Activated naive CD4-positive, alpha-beta T cell treated with Interleukin-2 at 50 U/mL for 16 hours (primary cell): ENCODE data around the gene CD2BP2.
"Not testable (repeated sequence)": the region's sequence is repeated elsewhere in the genome, so short reads cannot be mapped to it uniquely, and the experiment has no call there.

Source experiments
- DNase-seq: peaks from one replicate; pipeline ENCODE4 v3.0.0-alpha.2; 2020

Gene CD2BP2

DNA sequence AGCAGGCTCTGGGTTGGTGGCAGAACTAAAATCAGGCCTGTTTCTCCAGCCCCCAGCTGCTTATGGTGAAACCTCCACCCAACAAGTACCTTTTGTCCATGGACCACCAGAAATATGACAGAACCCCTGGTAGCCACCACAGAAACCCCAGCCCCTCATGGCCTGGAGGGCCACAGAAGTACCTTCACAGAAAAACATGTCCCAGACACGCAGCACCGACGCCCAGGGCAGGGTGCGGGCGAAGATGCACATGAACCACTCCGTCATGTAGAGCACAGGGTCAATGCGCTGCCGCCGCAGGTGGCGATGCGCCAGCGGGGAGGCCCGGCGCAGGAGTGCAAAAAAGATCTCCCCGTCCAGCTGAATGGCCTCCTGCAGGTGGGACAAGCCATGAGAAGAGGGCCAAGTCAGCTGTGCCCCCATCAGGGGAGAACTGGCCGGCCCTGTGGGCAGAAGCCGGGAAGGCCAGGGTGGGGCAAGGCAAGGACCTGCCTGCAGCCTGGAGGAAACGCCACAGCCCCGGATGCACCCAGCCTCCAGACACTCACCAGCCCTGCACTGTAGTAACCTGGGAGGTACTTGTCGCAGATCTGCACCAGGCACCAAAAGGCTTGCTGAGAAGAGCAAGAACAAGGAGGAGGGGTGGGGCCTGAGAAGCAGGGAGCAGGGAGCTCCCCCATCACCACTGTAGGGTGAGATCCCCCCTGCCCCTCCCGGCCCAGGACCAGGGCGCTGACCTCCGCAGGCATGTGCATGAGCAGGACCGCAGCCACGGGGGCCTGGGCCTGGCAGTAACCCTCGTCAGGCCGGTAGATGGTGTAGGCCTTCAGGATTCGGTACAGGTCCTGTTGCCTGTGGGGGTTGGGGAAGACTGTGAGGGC, 4.1 kb upstream of the CD2BP2 start:
- DNase-seq: no peak

DNA sequence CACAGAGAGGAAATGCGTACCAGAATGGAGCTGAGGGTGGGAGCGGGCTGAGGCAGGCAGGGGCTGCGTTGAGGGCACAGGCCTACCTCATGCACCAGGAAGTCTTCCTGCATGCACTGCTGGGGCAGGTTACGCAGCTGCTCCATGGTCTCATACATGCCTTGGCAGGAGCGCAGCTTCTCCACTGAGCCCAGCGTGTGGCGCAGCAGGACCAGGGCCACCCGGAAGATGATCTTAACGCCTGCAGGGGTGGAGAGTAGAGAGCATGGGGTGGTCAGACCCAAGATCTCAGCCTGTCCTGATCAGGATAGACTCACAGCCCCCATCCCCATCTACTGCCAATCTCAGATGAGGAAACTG, 3.4 kb upstream of the CD2BP2 start:
- no peak for DNase-seq

DNA sequence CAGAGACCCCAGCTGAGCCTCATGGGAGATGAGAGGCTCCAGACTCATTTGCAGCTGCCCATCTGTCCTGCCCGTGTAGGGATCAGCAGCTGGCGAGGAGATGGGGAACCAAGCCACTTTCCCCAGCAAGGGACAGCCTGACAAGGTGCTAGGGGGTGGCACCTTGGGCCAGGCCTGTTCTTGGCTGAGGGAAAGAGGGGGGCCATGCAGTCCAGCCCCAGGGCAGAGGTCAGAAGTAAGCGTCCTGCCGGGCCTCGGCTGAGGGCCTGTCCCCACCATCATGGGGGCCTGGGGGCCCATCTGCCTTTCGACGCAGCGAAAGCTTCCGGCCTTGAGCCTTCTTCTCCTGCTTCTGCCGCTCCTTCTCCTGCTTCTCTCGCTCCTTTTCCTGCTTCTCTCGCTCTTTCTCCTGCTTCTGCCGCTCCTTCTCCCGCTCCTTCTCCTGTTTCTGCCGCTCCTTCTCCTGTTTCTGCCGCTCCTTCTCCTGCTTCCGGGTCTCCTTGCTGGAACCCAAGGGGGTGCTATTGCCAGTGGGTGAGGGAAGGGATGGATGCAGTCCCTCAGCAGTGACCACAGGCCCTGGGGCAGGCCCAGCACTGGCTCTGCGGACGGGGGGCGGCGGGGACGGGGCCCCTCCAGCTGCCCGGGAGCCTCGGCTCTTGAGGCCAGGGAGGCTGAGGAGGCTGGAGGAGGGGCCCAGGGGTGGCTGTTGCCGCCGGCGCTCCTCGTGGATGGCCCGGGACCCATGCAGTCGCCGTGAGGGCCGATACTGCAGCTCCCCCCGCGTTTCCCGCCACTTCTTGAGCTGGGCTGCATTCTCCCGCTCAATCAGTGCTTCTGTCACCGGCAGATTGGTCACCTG, 2.8 kb upstream of the CD2BP2 start:
- no peak for DNase-seq

DNA sequence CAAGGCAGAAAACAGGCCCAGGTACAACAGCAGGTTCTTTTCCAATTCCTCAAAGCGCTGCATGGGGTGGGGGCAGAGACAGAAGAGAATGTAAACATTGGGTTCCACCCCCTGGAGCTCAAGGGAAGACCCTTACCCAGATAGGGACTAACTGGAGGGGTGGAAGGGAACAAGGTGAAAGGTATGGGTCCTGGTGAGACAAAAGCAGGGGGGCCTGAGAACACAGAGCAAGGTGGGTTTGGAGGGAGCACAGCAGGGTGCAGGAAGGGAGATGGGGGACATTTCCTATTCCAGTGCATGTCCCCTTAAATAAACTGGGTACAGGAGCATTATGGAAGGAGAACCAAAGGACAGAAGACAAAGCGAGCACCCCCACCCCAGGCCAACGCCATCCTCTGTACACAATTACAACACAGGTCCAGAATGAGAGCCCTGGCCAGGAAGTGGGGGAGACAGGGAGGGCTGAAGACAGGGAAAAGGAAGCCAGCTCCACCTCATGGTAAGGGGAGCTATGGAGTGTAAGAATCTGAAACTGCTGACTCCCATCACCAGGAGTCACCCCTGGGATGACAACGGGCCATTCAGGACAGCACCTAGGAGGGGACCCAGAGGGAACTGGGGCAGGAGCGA, 2.1 kb upstream of the CD2BP2 start:
- DNase-seq: no peak

DNA sequence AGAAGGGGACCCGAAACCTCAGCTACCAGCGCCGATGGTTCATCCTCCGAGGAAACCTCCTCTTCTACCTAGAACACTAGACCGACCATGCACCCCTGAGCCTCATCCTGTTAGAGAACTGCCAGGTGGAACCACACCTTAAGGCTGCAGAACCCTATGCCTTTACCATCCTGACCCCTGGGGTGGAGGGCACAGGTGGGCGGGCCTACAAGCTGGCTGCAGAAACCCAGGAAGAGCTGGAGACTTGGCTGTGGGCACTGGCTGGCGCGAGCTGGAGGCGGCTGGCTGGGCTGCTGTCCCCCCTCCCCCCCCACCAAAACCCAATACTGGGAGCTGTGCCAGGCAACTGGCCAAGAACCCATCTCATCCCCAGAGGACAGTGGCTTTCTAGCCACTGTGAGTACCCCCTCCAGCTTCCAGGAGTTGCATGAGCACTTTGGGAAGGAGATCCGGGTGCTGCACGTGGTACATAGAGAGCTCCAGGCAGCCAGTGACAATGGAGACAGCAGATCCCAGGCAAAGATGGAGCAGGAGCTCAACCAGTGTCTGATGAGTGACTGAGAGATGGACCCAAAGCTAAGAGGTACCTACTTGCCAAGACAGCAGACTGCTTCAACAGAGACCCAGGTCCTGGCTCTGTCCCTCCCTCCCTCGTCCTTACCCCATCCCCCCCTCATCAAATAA, 1.4 kb upstream of the CD2BP2 start:
- no peak for DNase-seq

DNA sequence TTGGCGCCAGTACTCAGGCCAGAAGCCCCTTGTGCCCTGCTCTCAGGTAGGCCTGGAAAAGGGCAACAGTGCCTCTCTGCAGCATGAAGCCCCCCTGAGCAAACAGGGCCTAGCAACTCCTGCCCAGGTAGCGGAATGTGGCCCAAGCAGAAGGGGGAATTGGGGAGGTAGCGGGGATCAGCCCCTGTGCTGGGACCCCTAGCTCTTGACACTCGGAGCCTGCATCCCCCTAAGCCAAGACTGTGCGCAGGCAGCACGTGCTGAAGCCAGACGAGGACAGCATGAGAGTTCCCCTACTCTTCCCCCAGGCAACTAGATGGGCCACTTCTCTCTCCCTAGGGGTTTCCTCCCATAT, 823 bp upstream of the CD2BP2 start:
- DNase-seq: no peak

DNA sequence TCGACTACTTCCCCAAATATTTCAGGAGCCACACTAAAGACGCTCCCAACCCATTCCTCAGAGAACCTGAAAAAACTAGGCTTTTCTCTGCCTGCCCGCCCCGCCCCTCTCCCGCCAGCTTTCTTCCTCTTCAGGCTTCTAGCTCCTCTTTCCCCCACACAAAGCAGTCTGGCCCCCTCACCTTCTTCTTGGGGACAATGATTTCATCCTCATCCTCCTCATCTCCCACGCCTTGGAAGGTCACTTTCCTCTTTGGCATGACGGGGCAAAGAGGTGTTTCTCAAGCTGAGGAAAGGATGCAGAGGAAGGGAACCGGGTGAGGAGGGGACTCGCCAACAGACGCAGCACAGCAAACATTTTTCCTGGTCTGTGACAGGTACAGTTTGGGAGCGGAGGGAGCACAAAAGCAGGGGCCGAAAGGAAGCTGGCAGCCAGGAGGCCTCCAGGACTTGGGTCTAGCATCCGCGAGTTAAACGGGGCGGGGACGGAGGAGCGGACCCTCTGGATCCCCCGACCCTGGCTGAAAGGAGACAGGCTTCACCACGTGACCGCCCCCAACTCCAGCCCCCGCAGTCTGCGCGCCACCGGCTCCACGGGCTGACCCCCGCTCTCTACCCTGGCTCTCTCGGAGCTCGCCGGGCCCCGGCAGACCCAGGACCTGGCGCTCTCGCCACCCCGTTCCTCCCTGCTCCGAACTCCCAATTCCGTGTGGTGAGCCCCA, 525 bp downstream of the CD2BP2 start:
- DNase-seq: no peak

DNA sequence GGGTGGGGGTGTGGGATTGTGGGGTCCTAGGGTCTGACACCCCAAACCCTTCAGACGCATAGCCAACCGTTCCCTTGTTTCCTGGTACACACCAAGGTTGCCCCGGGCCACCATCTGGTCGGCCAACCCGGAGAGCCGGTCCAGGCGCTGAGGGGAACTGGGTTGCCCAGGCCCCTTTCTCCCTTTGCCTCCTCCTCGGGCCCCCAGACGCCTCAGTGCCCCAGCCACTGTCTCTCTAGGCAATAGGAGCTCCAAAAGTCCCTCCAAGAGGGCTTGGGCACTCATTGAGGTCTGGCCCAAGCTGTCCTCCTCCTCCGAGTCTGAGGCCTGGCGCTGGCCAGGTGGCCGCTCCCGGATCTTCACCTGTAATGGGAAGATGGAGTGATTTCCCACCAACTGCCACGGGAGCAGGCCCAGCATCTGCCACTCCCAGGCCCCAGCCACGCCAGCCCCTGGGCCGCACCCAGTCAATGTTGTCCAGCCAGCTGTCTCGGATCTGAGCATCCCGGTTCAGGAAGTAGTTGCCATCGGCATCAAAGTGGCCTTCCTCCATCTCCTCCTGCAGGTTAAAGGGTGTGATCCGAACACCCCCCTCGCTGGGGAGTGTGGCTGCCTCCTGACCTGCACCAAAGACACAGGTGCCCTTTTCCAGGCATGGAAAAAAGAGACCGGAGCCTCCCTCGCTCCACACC, 1.5 kb downstream of the CD2BP2 start:
- DNase-seq: no peak

DNA sequence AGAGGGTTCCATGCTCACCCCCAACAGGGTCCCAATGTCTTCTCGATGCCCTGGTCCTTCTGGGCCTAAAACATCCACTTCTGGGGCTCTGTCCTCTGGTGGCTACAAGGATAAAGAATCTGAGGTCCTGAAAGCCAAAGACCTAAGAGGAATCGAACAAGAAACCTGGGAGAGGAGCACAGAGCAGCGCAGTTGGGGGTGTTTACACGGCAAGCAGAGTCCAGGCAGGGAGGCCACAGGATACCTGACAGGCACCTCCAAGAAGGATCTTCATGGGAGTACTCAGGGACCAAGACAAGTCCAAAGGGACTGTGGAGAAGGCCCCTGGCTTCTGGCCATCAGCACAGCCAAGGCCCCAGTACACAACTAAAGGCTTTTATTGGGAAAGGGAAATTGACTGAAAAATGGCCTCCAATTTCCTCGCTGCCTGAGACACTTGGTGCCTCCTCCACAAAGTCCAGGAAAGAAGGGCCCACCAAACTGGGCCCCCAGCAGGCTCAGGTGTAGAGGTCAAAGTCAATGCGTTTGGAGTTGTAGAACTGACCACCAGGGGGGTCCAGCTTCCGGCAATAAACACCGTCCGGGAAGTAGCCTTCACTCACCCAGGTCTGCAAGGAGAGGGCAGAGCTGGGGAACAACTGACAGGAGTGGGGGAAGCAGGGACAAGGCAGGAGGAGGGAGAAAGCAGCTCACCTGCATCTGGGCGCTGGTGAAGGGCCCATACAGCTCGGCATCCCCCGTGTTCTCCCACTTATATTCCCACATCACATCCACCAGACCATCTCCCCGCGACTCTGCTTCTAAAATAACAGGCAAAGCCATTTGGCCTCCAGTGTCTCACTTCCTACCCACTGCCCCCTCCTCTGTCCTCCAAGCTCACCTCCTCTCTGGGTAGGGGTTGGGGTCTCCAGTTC, 2.4 kb downstream of the CD2BP2 start:
- DNase-seq: no peak

DNA sequence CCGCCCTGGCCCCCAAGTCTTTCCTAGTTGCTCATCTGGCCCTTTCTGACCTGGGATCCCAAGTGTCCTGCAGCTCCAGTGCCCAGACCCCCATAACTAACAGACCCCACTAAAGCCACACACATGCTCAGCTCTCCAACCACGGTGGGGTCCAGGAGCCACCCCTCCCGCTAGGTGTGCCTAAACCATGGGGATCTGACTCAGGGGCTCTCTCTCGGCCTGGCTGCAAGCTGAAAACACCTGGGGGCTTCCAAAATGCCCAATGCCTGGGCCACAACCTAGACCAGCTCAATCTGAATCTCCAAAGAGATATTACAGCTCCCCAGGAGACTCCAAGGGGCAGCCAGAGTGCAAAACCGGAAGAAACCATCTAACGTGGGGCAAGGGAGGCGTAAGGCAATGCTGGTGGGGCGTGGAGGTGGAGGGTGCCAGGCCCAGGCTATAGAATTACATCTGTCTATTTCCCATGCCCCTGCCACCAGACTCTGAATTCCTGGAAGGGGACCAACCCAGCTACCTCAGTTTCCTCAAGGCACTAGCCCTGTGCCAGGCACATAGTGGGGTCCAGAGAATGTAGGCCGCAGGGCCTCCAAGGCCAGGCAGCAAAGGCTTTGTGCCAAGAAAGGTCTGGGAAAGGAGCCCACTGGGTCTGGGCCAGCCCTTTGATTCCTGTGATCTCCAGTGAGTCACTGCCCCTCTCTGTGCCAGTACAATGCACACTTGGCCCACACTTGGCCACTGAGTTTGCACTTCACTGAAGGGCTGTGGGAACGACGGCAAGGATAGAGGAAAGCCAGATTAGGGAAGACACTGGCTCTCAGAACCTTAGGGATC, 3.3 kb downstream of the CD2BP2 start:
- no peak for DNase-seq

DNA sequence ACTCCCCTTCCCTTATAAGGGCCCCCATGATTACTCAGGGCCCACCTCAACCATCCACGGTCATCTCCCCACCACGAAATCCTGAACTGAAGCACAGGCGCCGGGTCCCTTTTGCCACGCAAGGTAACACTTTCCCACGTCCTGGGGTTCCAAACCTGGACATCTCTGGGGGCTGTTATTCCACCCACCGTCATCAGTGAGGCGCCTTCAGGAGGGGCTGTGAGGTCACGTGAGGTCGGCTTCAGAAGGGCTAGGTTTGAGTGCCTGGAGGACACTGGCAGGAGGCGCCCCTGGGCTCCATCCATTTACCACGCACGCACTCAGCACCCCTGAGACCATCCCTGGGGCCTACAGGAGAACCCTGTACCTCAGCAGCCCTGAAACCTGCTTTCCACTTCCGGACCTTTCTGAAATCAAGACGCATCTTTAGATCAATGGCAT, 4.1 kb downstream of the CD2BP2 start:
- no peak for DNase-seq

DNA sequence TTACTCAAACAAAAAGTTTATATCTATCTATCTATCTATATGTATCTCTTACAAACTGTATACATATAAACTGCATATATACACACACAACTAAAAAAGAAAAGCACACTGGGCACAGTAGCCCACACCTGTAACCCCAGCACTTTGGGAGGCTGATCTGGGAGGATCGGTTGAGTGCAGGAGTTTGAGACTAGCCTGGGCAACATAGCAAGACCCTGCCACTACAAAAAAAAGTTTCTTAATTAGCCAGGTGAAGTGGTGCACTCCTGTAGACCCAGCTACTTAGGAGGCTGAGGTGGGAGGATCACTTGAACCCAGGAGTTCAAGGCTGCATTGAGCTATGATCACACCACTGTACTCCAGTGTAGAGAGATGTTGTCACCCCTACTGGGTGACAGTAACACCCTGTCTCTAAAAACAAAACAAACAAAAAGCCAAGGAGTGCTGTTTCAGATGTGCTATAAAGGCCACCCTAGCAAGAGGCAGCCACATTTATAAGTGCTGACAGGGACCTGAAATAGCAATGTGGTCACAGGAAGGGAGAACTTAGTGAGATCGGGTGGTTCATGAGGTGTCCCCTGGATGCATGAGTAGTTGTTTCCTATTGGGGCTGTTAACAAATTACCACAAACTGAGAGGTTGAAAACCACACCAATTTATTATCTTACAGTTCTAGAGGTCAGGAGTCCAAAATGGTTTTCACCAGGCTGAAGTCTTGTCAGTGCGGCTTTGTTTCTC, 4.8 kb downstream of the CD2BP2 start:
- DNase-seq: peak; percentile 24

DNA sequence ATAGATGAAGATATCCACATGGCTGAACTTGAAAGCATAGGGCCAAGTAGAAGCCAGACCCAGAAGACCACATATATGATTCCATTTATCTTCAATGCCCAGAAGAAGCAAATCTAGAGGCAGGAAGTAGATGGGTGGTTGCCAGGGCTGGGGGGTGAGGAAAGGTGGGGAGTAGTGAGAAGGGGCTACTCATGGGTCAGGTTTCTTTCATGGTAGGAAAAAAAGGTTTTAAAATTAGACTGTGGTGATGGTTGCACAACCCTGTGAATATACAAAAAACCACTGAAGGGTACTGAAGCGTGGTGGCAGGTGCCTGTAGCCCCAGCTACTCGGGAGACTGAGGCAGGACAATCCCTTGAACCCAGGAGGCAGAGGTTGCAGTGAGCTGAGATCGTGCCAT, 5.4 kb downstream of the CD2BP2 start:
- no peak for DNase-seq

DNA sequence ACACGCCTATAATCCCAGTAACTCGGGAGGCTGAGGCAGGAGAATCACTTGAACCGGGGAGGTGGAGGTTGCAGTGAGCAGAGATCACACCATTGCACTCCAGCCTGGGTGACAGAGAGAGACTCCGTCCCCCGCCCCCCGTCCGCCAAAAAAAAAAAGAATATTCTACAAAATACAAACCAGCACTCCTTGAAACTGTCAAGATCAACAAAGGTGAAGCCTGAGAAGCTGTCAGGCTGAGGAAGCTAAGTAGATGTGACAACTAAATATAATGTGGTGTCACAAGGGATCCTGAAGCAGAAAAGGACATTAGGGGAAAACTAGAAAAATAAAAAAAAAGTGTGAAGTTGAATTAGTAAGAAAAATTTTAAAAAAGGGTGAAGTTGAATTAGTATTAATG, 6.2 kb downstream of the CD2BP2 start:
- no peak for DNase-seq

DNA sequence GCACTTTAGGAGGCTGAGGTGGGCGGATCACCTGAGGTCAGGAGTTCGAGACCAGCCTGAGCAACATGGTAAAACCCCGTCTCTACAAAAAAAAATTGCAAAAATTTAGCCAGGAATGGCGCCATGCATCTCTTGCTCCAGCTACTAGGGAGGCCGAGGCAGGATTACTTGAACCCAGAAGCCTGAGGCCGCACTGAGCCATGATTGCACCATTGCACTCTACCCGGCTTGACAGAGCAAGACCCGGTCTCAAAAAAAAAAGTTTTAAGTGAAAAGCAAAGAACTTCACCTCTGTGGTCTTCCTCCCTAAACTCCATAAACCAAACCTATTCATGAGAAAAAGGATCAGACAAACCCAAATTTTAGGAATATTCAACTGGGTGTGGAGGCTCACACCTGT, 7.0 kb downstream of the CD2BP2 start:
- DNase-seq: no peak

DNA sequence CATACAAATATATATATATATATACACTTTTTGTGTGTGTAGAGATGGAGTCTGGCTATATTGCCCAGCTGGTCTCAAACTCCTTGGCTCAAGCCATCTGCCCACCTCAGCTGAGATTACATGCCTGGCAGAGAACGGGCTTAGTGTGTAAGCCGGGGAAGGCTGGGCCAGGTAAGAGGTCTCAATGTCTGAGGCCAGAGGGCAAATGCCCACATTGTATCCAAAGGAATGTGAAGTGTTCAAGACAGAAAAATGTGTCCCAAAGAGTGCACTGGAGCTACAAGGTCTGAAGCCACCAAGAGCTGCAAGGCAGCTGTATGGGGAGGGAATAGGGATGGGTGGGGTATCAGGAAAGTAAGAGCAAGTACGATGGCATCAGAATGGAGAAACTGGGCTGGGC, 8.8 kb downstream of the CD2BP2 start:
- DNase-seq: no peak

DNA sequence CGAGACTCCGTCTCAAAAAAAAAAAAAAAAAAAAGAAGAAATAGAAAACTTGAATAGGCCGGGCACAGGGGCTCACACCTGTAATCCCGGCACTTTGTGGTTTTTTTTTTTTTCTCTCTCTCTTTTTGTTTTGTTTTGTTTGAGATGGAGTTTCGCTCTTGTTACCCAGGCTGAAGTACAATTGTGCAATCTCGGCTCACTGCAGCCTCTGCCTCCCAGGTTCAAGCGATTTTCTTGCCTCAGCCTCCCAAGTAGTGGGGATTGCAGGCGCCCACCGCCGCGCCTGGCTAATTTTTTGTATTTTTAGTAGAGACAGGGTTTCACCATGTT, 11.7 kb downstream of the CD2BP2 start:
- not testable (repeated sequence) for DNase-seq

DNA sequence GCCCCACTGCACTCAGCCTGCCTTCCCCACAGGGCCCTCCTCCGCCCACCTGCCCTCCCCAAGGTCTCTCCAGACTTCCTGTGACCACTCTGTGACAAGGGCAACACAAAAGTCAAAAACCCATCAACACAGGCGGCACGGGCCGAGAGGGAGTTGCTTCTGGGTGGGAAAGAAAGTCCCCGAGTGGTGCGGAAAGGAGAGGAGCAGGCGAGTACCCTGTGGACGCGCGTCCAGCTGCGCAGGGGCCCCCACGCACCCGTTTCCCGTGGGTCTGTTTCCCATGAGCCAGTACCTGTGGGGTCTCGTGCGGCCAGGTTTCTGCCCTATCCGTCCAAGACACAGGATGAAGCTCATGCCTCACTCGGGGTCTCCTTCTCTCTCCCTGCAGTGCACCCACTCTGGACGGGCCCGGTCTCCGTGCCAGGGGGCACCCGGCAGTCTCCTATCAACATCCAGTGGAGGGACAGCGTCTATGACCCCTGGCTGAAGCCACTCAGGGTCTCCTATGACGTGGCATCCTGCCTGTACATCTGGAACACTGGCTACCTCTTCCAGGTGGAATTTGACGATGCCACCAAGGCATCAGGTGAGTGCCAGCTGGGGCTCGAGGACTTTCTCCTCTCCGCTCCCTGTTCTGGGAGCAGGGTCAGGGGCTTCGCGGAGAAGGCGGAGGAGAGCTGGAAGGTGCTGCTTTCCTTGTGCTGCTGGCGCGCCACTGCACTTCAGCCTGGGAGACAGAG, 12.2 kb downstream of the CD2BP2 start:
- no peak for DNase-seq
